ENCODE data around the gene TMEM94.

GRCh38 chr17:75508931-75509361 is 52.5 kb downstream of the TMEM94 start:
- TF ChIP-seq, protein P1, sequence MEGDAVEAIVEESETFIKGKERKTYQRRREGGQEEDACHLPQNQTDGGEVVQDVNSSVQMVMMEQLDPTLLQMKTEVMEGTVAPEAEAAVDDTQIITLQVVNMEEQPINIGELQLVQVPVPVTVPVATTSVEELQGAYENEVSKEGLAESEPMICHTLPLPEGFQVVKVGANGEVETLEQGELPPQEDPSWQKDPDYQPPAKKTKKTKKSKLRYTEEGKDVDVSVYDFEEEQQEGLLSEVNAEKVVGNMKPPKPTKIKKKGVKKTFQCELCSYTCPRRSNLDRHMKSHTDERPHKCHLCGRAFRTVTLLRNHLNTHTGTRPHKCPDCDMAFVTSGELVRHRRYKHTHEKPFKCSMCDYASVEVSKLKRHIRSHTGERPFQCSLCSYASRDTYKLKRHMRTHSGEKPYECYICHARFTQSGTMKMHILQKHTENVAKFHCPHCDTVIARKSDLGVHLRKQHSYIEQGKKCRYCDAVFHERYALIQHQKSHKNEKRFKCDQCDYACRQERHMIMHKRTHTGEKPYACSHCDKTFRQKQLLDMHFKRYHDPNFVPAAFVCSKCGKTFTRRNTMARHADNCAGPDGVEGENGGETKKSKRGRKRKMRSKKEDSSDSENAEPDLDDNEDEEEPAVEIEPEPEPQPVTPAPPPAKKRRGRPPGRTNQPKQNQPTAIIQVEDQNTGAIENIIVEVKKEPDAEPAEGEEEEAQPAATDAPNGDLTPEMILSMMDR (IDR thresholded peaks at IDR 0.05 in 2 of 3, conservative IDR thresholded peaks at IDR 0.05 in 1 of 3; ENCODE audit: insufficient read depth in 2 of 3, low read depth in 1 of 3, low read length in 3 of 3) = no peak
- no peak for TF ChIP-seq CEBPB (tag; IDR thresholded peaks at IDR 0.05)
- no peak for TF ChIP-seq POLR2A (conservative IDR thresholded peaks at IDR 0.05)
- no peak for TF ChIP-seq HDGF (IDR thresholded peaks at IDR 0.05)
- no peak for TF ChIP-seq ZNF311 (CRISPR knock-in tag; IDR thresholded peaks at IDR 0.05)
- no peak for TF ChIP-seq NR3C1 (CRISPR knock-in tag; IDR thresholded peaks at IDR 0.05)
- TF ChIP-seq ZC3H4 (CRISPR knock-in tag; IDR thresholded peaks at IDR 0.05; ENCODE audit: borderline replicate concordance) = no peak
- no peak for TF ChIP-seq FOSL1 (tag; conservative IDR thresholded peaks at IDR 0.05)
- no peak for TF ChIP-seq POLR2AphosphoS5 (IDR thresholded peaks at IDR 0.05; ENCODE audit: control insufficient read depth, insufficient read depth, low read depth, low read length)
- no peak for TF ChIP-seq KDM5B (IDR thresholded peaks at IDR 0.05; ENCODE audit: insufficient replicate concordance, low read depth, low read length)
- TF ChIP-seq, protein P2, sequence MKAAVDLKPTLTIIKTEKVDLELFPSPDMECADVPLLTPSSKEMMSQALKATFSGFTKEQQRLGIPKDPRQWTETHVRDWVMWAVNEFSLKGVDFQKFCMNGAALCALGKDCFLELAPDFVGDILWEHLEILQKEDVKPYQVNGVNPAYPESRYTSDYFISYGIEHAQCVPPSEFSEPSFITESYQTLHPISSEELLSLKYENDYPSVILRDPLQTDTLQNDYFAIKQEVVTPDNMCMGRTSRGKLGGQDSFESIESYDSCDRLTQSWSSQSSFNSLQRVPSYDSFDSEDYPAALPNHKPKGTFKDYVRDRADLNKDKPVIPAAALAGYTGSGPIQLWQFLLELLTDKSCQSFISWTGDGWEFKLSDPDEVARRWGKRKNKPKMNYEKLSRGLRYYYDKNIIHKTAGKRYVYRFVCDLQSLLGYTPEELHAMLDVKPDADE (conservative IDR thresholded peaks at IDR 0.05; ENCODE audit: control insufficient read depth, low read depth, low read length) = no peak
- no peak for TF ChIP-seq MAX (CRISPR knock-in tag; IDR thresholded peaks at IDR 0.05)
